ENCODE results near the gene CREB3L2. TPM values are rescaled to one million over a fixed set of nuclear protein-coding genes. Genes with fewer than 3 reads are reported as not detected.
"Not testable (repeated sequence)": the region's sequence is repeated elsewhere in the genome, so short reads cannot be mapped to it uniquely, and the experiment has no call there.

The CREB3L2 gene
- total RNA-seq, 4 donors from 2014 or later = 43.5 to 73.0 (median 51.2) TPM

- Histone ChIP-seq H3K27me3 (peaks cover 0 to 2% of the 10 kb centered on the region in 2 donors), H3K36me3 (no peaks in the 10 kb centered on the region), H3K9me3 (peaks cover 0 to under 1% (median 0%) of the 10 kb centered on the region in 4 donors), H3K4me3 (no peak overlapping the region), H3K27ac (no peak overlapping the region), H3K4me1 (no peaks in the 10 kb centered on the region)
- WGBS, 2 donors = 83 to 86% methylated on average over 7 of the region's 7 CpGs
- no peak for DNase-seq (ENCODE audit: low spot score in 2 of 2)
- TF ChIP-seq POLR2A (IDR thresholded peaks at IDR 0.05) = no peak
Measured at GRCh38 chr7:137838706-137839315, 163.1 kb downstream of the CREB3L2 start.

GRCh38 chr7:137836541-137836940, 165.3 kb downstream of the CREB3L2 start:
- no peaks in the 10 kb centered on the region for H3K27me3 ChIP-seq
- peaks cover 0 to 23% (median 0%) of the 10 kb centered on the region in 4 donors for H3K9me3 ChIP-seq
- H3K36me3 ChIP-seq = peaks cover 0 to 5% (median 0%) of the 10 kb centered on the region in 3 donors
- no peaks in the 10 kb centered on the region for H3K4me1 ChIP-seq
- no peak overlapping the region for H3K27ac ChIP-seq
- TF ChIP-seq POLR2A (IDR thresholded peaks at IDR 0.05) (no peak), EP300 (IDR thresholded peaks at IDR 0.05) (no peak), CTCF (IDR thresholded peaks at IDR 0.05) (no peak)
- no peak for DNase-seq (ENCODE audit: low spot score in 2 of 2)
- H3K4me3 ChIP-seq = no peak overlapping the region
- WGBS, 2 donors = 64 to 79% methylated on average over 1 of the region's 1 CpG

GRCh38 chr7:137836113-137836509, 165.8 kb downstream of the CREB3L2 start:
- 83 to 94% methylated on average over 3 of the region's 3 CpGs for WGBS, 2 donors
- Histone ChIP-seq H3K4me1 (no peaks in the 10 kb centered on the region), H3K27ac (no peak overlapping the region), H3K36me3 (peaks cover 0 to 5% (median 0%) of the 10 kb centered on the region in 3 donors), H3K27me3 (no peaks in the 10 kb centered on the region), H3K9me3 (peaks cover 0 to 23% (median 0%) of the 10 kb centered on the region in 4 donors), H3K4me3 (no peak overlapping the region)
- TF ChIP-seq CTCF (IDR thresholded peaks at IDR 0.05) (no peak), EP300 (IDR thresholded peaks at IDR 0.05) (no peak), POLR2A (IDR thresholded peaks at IDR 0.05) (no peak)
- DNase-seq (ENCODE audit: low spot score in 2 of 2) = no peak

- Histone ChIP-seq H3K27ac (no peak overlapping the region), H3K9me3 (peaks cover 0 to 23% (median 0%) of the 10 kb centered on the region in 4 donors), H3K27me3 (no peaks in the 10 kb centered on the region), H3K4me3 (no peak overlapping the region), H3K36me3 (peaks cover 0 to 5% (median 0%) of the 10 kb centered on the region in 3 donors), H3K4me1 (no peaks in the 10 kb centered on the region)
- WGBS, 2 donors = 83 to 88% methylated on average over 3 of the region's 3 CpGs
- TF ChIP-seq EP300 (IDR thresholded peaks at IDR 0.05) (no peak), CTCF (IDR thresholded peaks at IDR 0.05) (no peak), POLR2A (IDR thresholded peaks at IDR 0.05) (no peak)
- DNase-seq (ENCODE audit: low spot score in 2 of 2) = no peak
Measured at GRCh38 chr7:137835486-137836112, 166.3 kb downstream of the CREB3L2 start.

GRCh38 chr7:137834552-137834951, 167.3 kb downstream of the CREB3L2 start:
- Histone ChIP-seq H3K36me3 (peaks cover 0 to 5% (median 0%) of the 10 kb centered on the region in 3 donors), H3K27ac (no peak overlapping the region), H3K9me3 (peaks cover 0 to 23% (median 0%) of the 10 kb centered on the region in 4 donors), H3K4me1 (no peaks in the 10 kb centered on the region), H3K4me3 (no peak overlapping the region), H3K27me3 (no peaks in the 10 kb centered on the region)
- TF ChIP-seq POLR2A (IDR thresholded peaks at IDR 0.05) = no peak
- TF ChIP-seq CTCF (IDR thresholded peaks at IDR 0.05) = no peak
- no peak for TF ChIP-seq EP300 (IDR thresholded peaks at IDR 0.05)
- DNase-seq (ENCODE audit: low spot score in 2 of 2) = no peak
- 97 to 100% methylated on average over 1 of the region's 1 CpG for WGBS, 2 donors

GRCh38 chr7:137832990-137833389, 168.9 kb downstream of the CREB3L2 start:
- WGBS, 2 donors = 96 to 98% methylated on average over 2 of the region's 2 CpGs
- not testable (repeated sequence) for H3K4me1 ChIP-seq; DNase-seq (ENCODE audit: low spot score in 2 of 2); H3K4me3 ChIP-seq; H3K27ac ChIP-seq; H3K36me3 ChIP-seq; H3K27me3 ChIP-seq
- peaks cover 0 to 23% (median 0%) of the 10 kb centered on the region in 4 donors for H3K9me3 ChIP-seq
